BJ (cell line): ENCODE measurements around the gene RFX4. TPM values are rescaled to one million over a fixed set of nuclear protein-coding genes. Genes with fewer than 3 reads are reported as not detected.

Source experiments
- CTCF ChIA-PET: fragments of 350-600 bp; formaldehyde crosslinking; extraction: SDS; loops from one replicate; lab custom pipeline; 2021; ENCODE audit warnings: antibody characterized with exemption, inconsistent platforms; lab: Yijun Ruan, JAX
- POLR2A ChIA-PET: fragments of 300-600 bp; sonication (Branson Sonifier 250); formaldehyde crosslinking; extraction: SDS; loops from one replicate; lab custom pipeline; 2021; ENCODE audit warnings: antibody characterized with exemption; lab: Charles Lee
- DNase-seq: peaks from one replicate; pipeline ENCODE4 v3.0.0-alpha.2; 2011; ENCODE audit warnings: low read depth
- H3K27me3 ChIP-seq: 2 replicates; pipeline ENCODE4 v1.6.0; 2011; ENCODE audit warnings: low read length; ENCODE audit not compliant: control insufficient read depth, insufficient read depth
- H3K36me3 ChIP-seq: 2 replicates; pipeline ENCODE4 v1.5.1; 2011; ENCODE audit warnings: low read length; ENCODE audit not compliant: control insufficient read depth, insufficient read depth
- H3K4me3 ChIP-seq: 2 replicates; pipeline ENCODE4 v1.5.1; 2011; ENCODE audit warnings: low read depth, mild to moderate bottlenecking, control low read depth, low read length
- CTCF ChIP-seq: IDR thresholded peaks from 2 replicates; pipeline ENCODE4 v1.5.1; 2011; ENCODE audit warnings: low read depth, mild to moderate bottlenecking, control low read depth, inconsistent platforms, low read length, moderate library complexity; ENCODE audit not compliant: insufficient read depth
- polyA plus RNA-seq: library from polyadenylated mRNA; depleted of rRNA; stranded (reverse); fragments of >200 nt; gene quantifications from 2 replicates; pipeline ENCODE4 v1.2.3, GENCODE V29; 2011

Gene RFX4
- polyA plus RNA-seq, 1 experiment, result not detected

- ChIA-PET CTCF (no interaction called here), POLR2A (no interaction called here)
- Histone ChIP-seq H3K4me3 (no peak overlapping the region), H3K27me3 (no peaks in the 10 kb centered on the region), H3K36me3 (no peaks in the 10 kb centered on the region)
- DNase-seq, result no peak
- TF ChIP-seq CTCF, result no peak
Measured at GRCh38 chr12:106696681-106697417, 114.0 kb downstream of the RFX4 start.

- POLR2A ChIA-PET, result no interaction called here
- CTCF ChIA-PET, result no interaction called here
- TF ChIP-seq CTCF, result no peak
- H3K36me3 ChIP-seq, result no peaks in the 10 kb centered on the region
- H3K27me3 ChIP-seq, result no peaks in the 10 kb centered on the region; the same call in 1 of the 2 replicates
- H3K4me3 ChIP-seq, result no peak overlapping the region
- no peak for DNase-seq
Measured at GRCh38 chr12:106704081-106704480, 121.3 kb downstream of the RFX4 start.

DNA sequence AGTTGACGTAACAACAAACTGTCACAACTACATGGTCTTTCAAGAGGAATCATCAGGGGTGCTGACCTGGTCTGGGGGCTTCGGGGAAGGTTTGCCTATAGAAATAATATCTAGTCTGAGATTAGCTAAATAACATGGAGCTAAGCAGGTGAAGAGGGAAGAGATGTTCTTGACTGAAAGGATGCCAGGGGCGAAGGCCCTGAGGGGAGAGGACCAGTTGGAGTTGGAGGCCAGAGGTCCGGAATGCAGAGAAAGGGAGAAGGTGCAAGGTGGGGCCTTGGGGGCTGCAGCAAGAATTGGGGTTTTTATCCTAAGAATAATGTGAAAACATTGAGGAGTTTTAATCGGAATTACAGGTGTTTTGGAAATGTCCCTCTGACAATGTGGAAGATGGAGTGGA lies 123.2 kb downstream of the RFX4 start:
- no peak for TF ChIP-seq CTCF
- Histone ChIP-seq H3K4me3 (no peak overlapping the region), H3K36me3 (no peaks in the 10 kb centered on the region), H3K27me3 (no peaks in the 10 kb centered on the region; the same call in 1 of the 2 replicates)
- DNase-seq, result no peak
- POLR2A ChIA-PET, result no interaction called here
- CTCF ChIA-PET, result interaction anchor here (0.5 kb wide), 1 partner anchor 214 kb away, joined by 3 read pairs; no protein-coding TSS in a partner anchor

GRCh38 chr12:106709068-106709511 lies 126.3 kb downstream of the RFX4 start:
- TF ChIP-seq CTCF, result no peak
- CTCF ChIA-PET, result interaction anchor here (0.6 kb wide), 1 partner anchor 380 kb away, joined by 3 read pairs; no protein-coding TSS in a partner anchor
- POLR2A ChIA-PET, result no interaction called here

DNA sequence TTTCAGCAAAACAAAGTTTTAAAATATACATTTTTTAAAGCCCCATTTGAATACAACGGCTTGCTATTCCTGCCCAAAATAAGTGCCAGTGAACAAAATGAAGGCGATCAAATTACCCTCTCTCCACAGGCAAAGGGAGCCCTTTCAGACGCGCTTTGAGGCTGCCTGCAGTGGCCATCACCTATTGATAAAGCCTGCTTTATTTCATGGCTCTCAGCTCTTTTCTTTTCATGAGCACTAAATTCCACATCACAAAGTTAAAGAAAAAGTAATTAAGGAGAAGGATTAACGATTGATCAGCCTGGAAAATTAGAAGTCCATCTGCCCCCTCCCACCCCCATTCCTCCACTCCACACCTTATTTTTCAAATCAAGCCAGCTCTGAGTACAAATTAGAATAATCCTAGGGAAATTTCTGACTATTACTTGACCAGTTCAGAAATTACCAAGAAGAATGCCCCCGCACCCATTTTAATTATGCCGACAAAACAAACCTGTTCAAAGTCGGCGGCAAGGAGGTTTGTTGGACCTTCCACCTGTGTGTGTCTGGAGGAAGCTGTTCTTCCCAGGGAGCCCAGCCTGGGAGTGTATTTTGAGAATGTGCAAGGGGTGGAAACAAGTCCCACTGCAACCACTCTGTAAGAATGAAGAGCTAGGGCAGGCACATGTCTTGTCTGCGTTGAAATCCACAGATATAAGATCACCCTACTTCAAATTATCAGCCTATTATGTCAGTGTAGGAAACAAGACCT lies 127.5 kb downstream of the RFX4 start:
- ChIA-PET POLR2A (no interaction called here), CTCF (no interaction called here)
- no peak for TF ChIP-seq CTCF
- Histone ChIP-seq H3K27me3 (no peaks in the 10 kb centered on the region; the same call in 1 of the 2 replicates), H3K4me3 (no peak overlapping the region), H3K36me3 (no peaks in the 10 kb centered on the region)
- DNase-seq, result no peak

More at GRCh38 chr12:106709068-106709511, 126.3 kb downstream of the RFX4 start:
- H3K36me3 ChIP-seq, result no peaks in the 10 kb centered on the region
- no peak for DNase-seq
- no peak overlapping the region for H3K4me3 ChIP-seq
- H3K27me3 ChIP-seq, result no peaks in the 10 kb centered on the region; the same call in 1 of the 2 replicates
